HTR-8/SVneo (cell line): ENCODE results near the gene PFDN4.
A peak's percentile ranks its signal among the peaks of the same experiment; 100 is the strongest.

ENCODE experiments used
- DNase-seq: peaks from one replicate; pipeline ENCODE4 v3.0.0; 2011; ENCODE audit warnings: low spot score, mixed read lengths; ENCODE audit not compliant: insufficient read length
- FAIRE-seq: peaks from 2 replicates; lab custom pipeline; 2011; peaks lifted over from hg19 to GRCh38; lab: Jason Lieb, UNC

Gene PFDN4, protein sequence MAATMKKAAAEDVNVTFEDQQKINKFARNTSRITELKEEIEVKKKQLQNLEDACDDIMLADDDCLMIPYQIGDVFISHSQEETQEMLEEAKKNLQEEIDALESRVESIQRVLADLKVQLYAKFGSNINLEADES

DNA sequence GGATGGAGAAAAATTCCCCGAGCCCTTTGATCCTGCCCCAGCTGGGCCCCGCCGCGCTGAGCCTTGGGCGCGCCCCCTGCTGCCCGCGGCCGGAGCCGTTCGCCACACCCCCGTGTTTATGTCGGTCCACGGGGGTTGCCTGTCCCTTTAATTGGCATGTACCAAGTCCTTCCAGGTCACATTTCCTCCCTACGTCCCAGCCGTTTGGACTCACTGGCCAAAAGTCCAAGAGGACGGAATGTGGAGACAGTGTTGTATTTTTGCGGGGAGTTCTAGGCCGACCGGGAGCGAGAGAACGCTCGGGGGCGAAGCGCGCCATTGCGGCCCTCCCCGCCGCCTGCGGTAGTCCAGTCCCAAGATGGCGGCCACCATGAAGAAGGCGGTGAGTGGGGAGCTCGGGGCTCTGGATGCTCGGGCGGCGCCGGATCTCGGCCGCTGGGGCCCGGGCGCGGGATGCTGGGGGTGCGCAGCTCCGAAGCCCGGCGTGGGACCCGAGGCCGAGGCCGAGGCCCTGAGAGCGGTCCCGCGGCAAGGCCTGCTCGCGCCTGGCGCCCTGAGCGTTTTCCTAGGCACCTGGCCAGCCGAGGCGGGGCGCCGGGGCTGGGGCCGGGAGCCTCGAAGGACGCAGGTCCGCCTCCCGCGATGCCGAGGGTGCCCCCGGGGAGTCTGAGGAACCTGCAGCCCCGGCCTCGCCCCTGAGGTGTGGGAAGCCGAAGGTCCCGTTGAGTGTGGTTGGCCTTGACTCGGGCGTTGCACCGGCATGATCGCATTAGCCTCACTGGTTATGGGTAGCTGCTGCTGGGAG lies at the start of gene PFDN4:
Gene PFDN4 (plus strand): TSS at position 345 of the 805 bp plus-strand sequence. CDS start 14 bp downstream, at position 359.
- peak; percentile 100 for DNase-seq
- FAIRE-seq: peak; percentile 98

DNA sequence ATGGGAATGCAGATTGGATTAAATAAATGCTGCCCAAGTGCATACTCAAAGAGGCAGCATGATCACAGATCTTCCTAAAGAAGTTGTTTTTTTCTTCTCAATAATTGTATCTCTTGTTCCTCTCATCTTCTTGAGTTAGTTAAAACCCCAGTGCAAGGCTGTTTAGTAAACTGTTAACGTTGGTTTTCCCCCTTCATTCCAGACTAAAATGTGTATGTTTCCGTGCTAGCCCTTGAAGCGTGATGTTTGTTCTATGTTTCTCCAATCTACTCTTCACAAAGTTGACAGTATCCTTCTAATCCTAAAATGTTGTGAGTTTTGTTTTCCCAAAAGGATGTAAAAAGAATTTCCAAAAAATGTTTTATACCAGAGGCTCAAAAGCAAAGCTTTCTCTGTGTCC lies 49.7 kb upstream of the PFDN4 start:
- DNase-seq: no peak
- peak; percentile 62 for FAIRE-seq

DNA sequence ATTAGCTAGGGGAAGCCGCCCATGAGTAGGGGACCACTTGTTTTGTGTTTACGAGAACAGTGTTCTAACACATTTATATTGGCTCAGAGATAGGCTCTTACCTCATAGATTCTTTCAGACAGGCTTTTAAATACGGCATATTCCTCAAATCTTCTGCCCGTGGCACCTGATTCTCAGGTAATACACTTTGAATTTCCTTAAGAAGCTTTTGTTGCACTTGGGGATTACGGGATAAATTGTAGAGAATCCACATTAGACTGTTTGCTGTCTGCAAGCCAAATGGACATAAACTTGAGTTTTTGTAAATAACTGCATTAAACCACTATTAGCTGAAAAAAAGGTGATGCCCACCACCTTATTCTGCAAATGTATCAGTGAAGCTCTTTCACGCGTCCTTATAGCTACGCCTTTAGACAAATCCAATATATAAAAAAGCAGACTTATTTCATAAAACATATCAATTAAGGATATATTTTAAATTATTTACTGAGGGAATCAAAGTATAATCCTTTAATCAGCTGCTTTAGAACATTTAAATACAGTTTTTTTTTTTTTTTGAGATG lies 49.0 kb upstream of the PFDN4 start:
- FAIRE-seq (no peak), DNase-seq (no peak)

DNA sequence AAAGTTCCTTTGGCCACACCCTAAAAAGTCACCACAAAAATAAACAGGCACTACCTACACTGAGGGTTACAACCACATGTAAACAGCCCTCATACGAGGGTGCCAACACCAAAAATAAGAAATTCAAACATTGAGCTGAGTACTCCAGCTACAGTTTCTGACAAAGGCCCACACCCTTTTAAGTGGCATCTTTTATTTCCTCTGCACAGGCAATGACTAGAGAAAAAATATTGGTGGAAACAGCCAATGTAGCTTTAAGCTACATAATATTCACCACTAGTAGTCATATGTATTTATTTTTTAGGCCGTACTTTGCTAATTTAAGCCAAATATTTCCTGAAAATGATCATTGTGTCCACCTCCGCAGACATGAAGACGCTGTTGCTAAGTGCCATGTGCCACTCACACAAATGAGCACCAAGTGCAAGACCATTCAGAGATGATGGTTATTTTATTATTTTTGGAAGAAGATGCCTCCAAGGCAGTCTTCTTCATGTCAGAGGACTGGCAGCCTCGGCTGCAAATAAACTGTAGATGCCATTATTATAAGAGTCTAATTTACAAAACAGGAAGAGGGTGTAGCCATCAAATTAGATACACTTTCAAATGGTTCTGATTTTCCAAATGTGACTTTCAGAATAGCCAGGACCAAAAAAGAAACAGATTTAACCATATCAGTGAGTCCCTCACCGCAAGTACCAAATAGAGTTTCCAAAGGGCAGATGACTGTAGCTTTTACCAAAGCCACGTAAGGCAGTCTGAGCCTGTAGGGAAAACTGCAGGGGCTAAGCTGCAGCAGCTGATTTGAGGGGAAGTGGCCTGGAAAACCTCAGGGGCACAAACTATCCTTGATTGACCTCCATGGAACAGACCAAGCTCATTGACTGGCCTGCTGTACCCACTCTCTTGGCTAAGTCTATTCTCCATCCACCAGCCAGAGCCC lies 47.6 kb upstream of the PFDN4 start:
- DNase-seq (no peak), FAIRE-seq (peak; percentile 60)

DNA sequence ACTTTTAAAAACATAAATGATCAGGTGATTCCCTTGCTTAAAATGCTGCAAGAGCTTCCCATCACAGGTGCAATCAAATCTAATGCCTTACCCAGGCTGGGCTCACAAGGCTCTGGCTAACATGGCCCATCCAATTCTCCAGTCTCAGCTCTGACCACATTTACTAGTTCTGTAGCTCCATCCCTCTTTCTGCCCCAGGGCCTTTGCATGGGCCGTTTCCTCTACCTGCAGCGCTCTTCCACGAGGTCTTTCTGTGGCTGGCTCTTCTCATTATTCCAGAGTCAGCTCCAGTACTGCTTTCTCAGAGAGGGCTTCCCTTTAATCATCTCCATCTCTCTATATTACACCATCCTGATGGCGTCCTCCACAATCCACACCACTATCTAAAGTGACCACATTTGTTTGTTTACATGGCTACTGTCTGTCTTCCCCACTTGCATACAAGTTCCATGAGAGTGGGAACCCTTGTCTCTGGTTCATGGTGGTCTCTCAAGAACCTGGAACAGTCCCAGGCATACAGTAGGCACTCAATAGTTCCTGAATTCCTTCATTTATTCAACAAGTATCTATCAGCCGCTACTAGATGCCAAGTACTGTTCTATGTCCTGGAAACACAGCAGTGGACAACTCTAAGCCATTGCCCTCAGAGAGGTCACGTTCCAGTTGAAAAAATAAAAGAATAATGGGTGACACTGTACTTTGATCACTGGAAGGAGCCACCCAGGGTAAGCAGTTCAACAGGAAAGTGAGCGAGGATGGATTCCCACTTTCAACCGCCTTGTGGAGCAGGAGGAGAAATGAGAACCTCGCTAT lies 46.7 kb upstream of the PFDN4 start:
- FAIRE-seq (peak; percentile 80), DNase-seq (no peak)

DNA sequence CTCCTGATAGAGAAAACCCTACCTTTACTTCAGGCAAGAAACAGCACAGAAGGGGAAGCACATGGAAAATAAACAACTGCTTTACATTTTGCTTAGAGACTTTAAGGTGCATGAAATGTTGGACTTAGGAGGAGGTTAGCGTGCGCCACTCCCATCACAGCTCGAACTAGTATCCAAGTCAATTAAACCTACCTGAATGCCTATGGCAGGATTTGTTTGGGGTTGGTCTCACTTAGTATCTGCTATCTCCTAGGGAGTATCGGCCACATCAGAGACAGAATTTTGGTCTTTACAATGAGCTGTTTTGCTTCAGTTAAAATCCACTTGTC lies 46.1 kb upstream of the PFDN4 start:
- no peak for FAIRE-seq
- DNase-seq: no peak

DNA sequence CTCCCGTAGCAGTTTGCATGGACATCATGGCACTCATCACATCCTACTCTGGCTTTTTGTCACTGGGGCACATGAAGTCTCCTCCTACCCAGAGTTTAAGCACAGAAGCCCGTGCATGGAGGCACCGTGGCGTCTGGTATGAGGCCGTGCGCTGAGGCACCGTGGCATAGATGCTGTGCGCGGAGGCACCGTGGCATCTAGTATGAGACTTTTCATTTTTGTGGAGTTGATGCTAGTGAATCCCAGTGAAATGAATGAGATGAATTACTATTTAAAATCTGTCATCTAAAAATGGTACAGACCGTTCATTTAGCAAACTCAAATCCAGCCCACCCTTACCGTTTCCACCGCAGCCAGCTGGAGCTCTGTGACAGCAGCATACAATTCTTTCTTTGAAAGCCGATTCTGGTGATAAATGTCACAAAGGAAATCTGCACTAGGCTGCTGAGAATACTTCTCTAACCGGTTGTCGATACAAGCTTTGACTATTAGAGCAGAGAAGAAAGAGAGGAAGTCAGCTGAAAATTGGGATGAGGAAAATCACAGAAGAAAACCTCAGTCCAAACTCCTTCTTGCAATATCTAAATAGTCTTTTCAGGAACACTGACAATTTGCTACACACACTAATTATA lies 45.4 kb upstream of the PFDN4 start:
- peak; percentile 44 for FAIRE-seq

DNA sequence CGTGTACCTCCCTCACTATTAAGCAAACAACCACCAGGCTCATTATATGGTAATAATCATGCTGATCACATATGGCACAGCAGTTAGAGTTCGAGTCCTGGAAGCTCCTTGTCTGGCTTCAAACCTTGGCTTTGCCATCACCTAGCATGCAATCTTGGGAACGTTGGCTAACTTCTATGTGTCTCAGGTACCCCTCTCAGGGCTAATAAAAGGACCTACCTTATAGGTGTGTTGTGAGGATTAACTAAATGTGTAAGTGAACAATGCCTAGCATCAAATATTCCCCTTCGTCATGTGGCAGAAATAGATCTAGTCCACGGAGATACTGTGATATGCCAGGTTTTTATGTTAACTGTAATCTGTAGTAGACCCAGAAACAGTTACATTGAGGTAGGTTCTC lies 44.5 kb upstream of the PFDN4 start:
- no peak for DNase-seq
- FAIRE-seq: peak; percentile 49

More for the DNA sequence above, 45.4 kb upstream of the PFDN4 start:
- no peak for DNase-seq

DNA sequence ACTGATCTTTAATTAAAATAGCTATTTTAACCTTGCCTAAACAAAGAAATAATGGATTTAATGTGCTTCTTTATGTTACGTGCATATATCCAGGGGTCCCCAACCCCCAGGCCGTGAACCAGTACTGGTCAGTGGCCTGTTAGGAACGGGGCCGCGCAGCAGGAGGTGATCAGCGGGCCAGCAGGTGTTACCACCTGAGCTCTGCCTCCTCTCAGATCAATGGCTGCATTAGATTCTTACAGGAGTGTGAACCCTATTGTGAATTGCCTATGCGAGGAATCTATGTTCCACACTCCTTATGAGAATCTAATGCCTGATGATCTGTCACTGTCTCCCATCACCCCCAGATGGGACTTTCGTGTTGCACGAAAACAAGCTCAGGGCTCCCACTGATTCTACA lies 42.9 kb upstream of the PFDN4 start:
- DNase-seq (no peak), FAIRE-seq (no peak)

DNA sequence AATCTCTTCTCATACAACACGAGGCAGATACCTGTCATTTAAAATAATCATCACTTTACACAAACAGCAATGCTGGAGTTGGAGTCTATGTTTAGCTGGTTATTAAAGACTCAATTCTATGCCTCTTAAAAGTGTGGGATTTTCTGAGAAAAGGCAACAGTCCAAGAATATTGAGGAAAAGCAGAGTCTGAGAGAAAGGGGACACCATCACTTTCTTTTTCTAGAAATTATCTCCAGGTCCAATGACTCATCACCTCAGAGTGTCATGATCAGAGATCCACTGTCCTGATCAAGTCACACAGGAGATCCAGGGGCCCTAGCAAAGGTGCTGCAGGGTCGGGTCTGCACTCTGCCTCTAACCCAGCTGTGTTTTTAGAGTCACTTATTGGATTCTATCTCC lies 42.1 kb upstream of the PFDN4 start:
- peak; percentile 69 for FAIRE-seq

DNA sequence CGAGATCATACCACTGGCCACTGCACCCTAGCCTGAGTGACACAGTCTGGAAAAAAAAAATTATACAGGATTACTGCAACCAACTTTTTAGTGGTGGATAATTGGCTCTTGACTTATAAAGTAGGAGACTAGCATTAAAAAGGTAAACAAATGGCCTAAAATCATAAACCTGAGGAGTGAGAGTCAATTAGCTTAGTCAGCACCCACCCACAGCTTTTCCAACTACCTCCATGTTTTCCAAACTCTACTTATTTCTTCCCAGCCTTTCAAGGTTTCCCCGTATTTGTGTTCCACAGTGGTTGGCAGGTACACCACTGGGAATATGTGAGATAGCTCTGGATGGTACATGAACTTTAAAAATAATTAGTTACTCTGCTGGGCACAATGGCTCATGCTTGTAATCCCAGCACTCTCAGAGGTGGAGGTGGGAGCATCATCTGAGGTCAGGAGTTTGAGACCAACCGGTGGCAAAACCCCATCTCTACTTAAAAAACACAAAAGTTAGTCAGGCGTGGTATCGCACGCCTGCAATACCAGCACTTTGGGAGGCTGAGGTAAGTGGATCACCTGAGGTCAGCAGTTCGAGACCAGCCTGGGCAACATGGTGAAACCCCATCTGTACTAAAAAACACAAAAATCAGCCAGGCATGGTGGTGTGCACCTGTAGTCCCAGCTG lies 40.8 kb upstream of the PFDN4 start:
- no peak for DNase-seq
- FAIRE-seq: no peak

More for the DNA sequence above, 42.1 kb upstream of the PFDN4 start:
- DNase-seq: no peak

DNA sequence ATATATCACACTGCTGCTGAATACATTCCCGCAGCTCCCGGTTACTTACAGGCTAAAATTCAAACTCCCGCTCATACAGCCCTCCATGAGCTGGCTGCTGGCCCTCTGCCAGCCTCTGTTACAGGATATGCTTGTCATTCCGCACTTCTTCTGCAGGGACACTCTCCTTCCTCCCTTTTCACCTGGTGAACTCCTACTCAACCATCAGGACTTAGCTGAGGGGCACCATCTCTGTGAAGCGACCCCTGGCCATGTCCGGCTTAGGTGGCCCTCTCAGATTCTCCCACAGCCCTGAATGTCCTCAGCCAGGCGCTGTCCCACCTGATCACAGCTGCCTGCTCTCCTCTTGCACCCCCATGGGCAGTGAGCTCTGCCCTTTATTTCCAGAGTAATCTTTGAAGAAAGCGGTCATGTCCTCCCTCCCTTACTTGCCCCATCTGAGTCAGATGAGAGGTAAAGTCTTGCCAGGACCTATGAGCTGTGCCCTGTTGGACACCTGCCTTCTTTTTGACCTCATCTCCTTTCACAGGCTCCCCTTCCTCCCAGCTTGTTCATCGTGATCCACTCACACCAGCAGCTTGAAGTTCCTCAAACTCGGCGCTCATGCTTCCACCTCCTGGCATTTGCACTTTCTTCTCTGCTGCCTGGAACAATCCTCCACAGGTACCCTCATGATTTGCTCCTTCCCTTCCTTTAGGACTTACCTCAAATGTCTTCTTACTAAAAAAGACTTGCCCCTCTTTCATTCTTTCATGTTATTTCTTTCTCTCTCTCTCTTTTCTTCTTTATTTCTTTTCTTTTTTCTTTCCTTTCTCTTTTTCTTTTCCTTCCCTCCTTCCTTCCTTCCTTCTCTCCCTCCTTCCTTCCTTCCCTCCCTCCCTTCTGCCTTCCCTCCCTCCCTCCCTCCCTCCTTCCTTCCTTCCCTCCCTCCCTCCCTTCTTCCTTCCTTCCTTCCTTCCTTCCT lies 39.7 kb upstream of the PFDN4 start:
- DNase-seq: peak; percentile 62
- peak; percentile 65 for FAIRE-seq

DNA sequence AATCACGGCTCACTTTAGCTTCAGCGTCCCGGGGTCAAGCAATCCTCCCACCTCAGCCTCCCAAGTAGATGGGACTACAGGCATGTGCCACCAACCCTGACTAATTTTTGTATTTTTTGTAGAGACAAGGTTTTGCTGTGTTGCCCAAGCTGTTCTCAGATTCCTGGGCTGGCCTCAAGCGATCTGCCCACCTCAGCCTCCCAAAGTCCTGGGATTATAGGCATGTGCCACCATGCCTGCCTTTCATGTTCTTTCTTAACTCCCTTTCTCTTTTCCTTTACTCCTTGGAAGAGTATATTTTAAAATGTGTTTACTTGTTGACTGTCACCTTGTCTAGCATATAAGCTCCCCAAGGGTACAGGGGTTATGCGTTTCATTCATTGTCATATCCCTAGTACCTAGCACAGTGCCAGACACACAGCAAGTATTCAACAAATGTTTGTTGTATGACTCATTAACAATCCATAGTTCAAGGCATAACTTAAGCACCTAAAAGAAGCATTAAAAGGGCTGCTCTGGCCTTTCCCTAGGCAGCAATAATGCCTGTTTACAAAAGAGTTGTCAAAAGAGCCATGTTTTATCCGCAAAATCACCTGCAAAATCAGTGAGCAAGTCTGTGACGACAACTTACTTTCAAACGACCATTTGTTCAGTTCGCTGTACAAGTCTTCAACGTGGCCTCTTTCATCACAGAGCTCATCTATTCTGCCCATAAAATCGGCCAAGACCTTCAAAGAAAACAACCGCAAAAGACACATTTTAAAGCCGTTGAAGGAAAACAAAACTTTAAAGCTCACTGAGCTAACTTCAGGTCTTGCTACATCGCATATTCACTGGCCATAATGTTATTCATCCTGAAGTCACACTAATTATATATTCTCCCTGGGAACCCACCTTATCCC lies 38.7 kb upstream of the PFDN4 start:
- DNase-seq (no peak), FAIRE-seq (peak; percentile 85)

DNA sequence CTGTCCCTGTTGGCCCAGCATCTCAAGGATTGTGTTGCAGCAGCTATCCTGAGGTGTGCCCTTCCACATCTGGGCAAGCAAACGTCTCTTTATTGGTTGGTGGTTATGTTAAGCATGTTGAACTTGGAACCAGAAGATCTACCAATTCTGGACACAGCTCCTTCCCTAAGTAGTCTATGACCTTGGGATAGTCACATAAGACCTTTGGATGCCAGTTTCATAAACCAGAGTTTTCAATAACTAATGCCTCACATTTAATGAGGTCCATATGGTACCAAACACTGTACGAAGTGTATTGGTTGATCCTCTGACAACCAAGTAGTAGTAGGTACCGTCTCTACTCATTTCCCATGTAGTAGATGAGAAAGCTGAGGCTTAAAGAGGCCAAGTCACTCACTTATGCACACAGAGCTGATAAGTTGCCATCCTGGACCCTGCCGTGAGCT lies 37.8 kb upstream of the PFDN4 start:
- FAIRE-seq (peak; percentile 16), DNase-seq (no peak)

DNA sequence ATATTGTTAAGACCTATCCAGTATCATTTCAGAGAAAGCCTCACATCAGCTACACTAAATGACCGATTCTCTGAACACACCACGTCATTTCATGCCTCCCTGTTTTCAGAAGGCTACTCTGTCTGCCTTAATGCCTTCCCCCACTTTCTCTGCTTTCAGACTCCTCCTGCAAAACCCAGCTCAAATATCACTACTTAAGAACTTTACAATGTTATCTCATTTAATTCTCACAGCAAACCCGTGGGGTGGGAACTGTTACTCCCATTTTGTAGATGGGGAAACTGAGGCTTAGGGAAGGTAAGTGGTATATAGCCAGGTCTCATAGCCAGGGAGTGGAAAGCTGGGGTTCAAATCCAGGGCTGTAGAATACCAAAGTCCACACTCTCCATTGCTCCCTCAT lies 36.9 kb upstream of the PFDN4 start:
- FAIRE-seq (no peak), DNase-seq (no peak)

DNA sequence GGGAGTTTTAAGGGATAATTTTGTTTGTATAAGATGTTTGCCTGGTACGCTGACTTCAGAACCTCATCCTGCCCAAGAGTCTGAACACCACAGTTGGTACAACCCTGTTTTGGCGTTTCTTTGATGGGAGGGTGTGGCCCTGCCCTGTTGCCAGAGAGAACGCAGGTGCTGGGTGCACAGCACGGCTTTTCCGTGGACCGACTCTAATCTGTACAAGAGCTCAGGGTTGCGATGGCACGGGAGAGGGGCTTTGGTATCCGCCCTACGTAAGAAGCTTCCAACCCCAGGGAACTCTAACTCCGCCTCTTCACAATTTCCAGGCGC lies 35.4 kb upstream of the PFDN4 start:
- DNase-seq: no peak
- no peak for FAIRE-seq
